ENCODE data around the gene GNG14.

The GNG14 gene

DNA sequence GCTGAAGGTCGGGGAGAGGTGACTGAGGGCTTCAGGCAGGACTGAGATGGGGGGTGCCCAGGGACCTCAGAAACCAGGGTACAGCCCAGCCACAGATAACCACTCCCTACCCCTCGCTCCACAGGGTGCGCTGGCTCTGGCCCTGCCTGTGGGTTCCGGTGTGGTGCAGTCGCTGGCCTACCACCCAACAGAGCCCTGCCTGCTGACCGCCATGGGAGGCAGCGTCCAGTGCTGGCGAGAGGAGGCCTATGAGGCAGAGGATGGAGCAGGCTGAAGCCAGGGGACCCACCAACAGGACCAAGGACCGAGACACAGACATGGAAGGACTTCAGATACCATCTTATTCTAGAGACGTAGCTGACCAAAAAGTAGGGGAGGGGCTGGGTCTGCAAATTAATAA, 12.4 kb upstream of the GNG14 start:
- no peak; the same call in 1 of the 2 replicates for TF ChIP-seq POLR2AphosphoS5 (IDR thresholded peaks at IDR 0.05; ENCODE audit: low read depth)
- no peak for TF ChIP-seq GABPA (IDR thresholded peaks at IDR 0.05; ENCODE audit: low read depth)
- TF ChIP-seq, protein P1, sequence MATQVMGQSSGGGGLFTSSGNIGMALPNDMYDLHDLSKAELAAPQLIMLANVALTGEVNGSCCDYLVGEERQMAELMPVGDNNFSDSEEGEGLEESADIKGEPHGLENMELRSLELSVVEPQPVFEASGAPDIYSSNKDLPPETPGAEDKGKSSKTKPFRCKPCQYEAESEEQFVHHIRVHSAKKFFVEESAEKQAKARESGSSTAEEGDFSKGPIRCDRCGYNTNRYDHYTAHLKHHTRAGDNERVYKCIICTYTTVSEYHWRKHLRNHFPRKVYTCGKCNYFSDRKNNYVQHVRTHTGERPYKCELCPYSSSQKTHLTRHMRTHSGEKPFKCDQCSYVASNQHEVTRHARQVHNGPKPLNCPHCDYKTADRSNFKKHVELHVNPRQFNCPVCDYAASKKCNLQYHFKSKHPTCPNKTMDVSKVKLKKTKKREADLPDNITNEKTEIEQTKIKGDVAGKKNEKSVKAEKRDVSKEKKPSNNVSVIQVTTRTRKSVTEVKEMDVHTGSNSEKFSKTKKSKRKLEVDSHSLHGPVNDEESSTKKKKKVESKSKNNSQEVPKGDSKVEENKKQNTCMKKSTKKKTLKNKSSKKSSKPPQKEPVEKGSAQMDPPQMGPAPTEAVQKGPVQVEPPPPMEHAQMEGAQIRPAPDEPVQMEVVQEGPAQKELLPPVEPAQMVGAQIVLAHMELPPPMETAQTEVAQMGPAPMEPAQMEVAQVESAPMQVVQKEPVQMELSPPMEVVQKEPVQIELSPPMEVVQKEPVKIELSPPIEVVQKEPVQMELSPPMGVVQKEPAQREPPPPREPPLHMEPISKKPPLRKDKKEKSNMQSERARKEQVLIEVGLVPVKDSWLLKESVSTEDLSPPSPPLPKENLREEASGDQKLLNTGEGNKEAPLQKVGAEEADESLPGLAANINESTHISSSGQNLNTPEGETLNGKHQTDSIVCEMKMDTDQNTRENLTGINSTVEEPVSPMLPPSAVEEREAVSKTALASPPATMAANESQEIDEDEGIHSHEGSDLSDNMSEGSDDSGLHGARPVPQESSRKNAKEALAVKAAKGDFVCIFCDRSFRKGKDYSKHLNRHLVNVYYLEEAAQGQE (IDR thresholded peaks at IDR 0.05; ENCODE audit: insufficient replicate concordance, low read depth), result no peak
- no peak for TF ChIP-seq SPI1 (IDR thresholded peaks at IDR 0.05; ENCODE audit: borderline replicate concordance, low read depth)
- TF ChIP-seq, protein P2, sequence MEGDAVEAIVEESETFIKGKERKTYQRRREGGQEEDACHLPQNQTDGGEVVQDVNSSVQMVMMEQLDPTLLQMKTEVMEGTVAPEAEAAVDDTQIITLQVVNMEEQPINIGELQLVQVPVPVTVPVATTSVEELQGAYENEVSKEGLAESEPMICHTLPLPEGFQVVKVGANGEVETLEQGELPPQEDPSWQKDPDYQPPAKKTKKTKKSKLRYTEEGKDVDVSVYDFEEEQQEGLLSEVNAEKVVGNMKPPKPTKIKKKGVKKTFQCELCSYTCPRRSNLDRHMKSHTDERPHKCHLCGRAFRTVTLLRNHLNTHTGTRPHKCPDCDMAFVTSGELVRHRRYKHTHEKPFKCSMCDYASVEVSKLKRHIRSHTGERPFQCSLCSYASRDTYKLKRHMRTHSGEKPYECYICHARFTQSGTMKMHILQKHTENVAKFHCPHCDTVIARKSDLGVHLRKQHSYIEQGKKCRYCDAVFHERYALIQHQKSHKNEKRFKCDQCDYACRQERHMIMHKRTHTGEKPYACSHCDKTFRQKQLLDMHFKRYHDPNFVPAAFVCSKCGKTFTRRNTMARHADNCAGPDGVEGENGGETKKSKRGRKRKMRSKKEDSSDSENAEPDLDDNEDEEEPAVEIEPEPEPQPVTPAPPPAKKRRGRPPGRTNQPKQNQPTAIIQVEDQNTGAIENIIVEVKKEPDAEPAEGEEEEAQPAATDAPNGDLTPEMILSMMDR (IDR thresholded peaks at IDR 0.05; ENCODE audit: insufficient read depth, low read length), result no peak
- DNase-seq (ENCODE audit: low read depth in 1 of 2, low spot score in 1 of 2), result no peak
- Histone ChIP-seq H3K27me3 (ENCODE audit: insufficient read depth, poor library complexity, severe bottlenecking) (no peaks in the 10 kb centered on the region), H3K27ac (replicated peaks) (no peak overlapping the region), H3K4me3 (replicated peaks; ENCODE audit: insufficient read depth, low read length) (no peak overlapping the region)

DNA sequence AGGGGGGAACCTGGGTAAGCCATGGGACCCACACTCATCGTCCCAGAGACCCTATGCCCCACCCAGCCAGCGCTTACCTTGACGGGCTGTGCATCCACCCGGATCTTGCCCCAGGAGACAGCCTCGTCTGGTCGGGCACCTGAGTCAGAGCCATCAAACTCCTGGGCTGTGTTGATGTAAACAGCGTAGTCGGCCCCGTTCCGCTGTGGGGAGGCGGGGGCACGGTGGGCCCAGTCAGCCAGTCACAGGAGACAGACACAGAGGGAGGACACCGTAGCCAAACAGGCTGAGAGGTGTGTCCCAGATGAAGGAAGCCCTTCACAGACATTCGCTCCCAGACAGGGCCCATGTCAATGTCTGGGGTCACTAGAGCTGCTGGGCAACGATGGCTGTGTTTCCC, 11.9 kb upstream of the GNG14 start:
- no peak for DNase-seq (ENCODE audit: low read depth in 1 of 2, low spot score in 1 of 2)
- Histone ChIP-seq H3K4me3 (replicated peaks; ENCODE audit: insufficient read depth, low read length) (no peak overlapping the region), H3K27ac (replicated peaks) (no peak overlapping the region), H3K27me3 (ENCODE audit: insufficient read depth, poor library complexity, severe bottlenecking) (no peaks in the 10 kb centered on the region)
- no peak for TF ChIP-seq SPI1 (IDR thresholded peaks at IDR 0.05; ENCODE audit: borderline replicate concordance, low read depth)
- TF ChIP-seq, protein P1 (IDR thresholded peaks at IDR 0.05; ENCODE audit: insufficient replicate concordance, low read depth), result no peak
- TF ChIP-seq, protein P2 (IDR thresholded peaks at IDR 0.05; ENCODE audit: insufficient read depth, low read length), result no peak

DNA sequence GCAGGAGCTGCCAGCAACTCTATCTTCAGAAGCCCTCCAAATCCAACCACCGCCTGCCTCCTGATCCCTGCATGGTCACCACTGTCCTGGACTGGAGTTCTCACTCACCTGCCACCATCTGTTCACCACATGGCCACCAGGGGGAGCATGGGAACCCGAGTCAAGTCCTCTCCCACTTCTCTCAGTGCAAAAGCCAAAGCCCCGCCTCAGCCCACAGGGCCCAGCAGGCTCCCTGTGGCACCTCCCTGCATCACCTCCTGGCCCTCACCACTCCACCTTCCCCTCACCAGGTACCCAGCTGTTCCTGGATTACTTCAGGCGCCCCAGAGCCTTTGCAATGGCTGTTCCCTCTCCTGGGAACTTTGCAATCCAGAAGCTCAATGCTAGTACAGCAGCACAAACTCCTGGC, 11.4 kb upstream of the GNG14 start:
- TF ChIP-seq, protein P2 (IDR thresholded peaks at IDR 0.05; ENCODE audit: insufficient read depth, low read length), result peak; percentile 90
- no peak for TF ChIP-seq GABPA (IDR thresholded peaks at IDR 0.05; ENCODE audit: low read depth)
- peak; percentile 24; the same call in 1 of the 2 replicates for TF ChIP-seq POLR2AphosphoS5 (IDR thresholded peaks at IDR 0.05; ENCODE audit: low read depth)
- TF ChIP-seq, protein P1 (IDR thresholded peaks at IDR 0.05; ENCODE audit: insufficient replicate concordance, low read depth), result no peak
- TF ChIP-seq SPI1 (IDR thresholded peaks at IDR 0.05; ENCODE audit: borderline replicate concordance, low read depth), result no peak
- DNase-seq (ENCODE audit: low read depth in 1 of 2, low spot score in 1 of 2), result peak; percentile 68 to 89
- H3K4me3 ChIP-seq (replicated peaks; ENCODE audit: insufficient read depth, low read length), result no peak overlapping the region
- H3K27ac ChIP-seq (replicated peaks), result no peak overlapping the region
- H3K27me3 ChIP-seq (ENCODE audit: insufficient read depth, poor library complexity, severe bottlenecking), result no peaks in the 10 kb centered on the region

Measured in HL-60 (cell line).